Measurements from ENCODE around the gene SPOUT1. TPM values are rescaled to one million over a fixed set of nuclear protein-coding genes. Genes with fewer than 3 reads are reported as not detected.

The SPOUT1 gene
- total and polyA plus RNA-seq, 2 of the 13 experiments (the other 11 are each of a cell fraction or from before 2014, with no cell fraction given): 39.0 to 45.8 TPM

GRCh38 chr9:128845186-128845931 is 15.8 kb upstream of the SPOUT1 start (continued):
- TF ChIP-seq TIGD3 (CRISPR knock-in tag; IDR thresholded peaks at IDR 0.05; ENCODE audit: borderline replicate concordance): no peak
- TF ChIP-seq MTF2 (CRISPR knock-in tag; IDR thresholded peaks at IDR 0.05; ENCODE audit: borderline replicate concordance): no peak
- no peak for TF ChIP-seq DPF2 (CRISPR knock-in tag; IDR thresholded peaks at IDR 0.05; ENCODE audit: borderline replicate concordance, low read depth)
- peak; percentile 87 for TF ChIP-seq ZBTB33 (CRISPR knock-in tag; IDR thresholded peaks at IDR 0.05)
- TF ChIP-seq MLX (CRISPR knock-in tag; IDR thresholded peaks at IDR 0.05): no peak
- 0 out of 2 replicates have a peak, but pooled peaks have one; percentile 58 for TF ChIP-seq ZBTB4 (CRISPR knock-in tag; IDR thresholded peaks at IDR 0.05; ENCODE audit: borderline replicate concordance)
- no peak for TF ChIP-seq ZNF646 (CRISPR knock-in tag; IDR thresholded peaks at IDR 0.05)
- no peak for TF ChIP-seq ZNF20 (CRISPR knock-in tag; IDR thresholded peaks at IDR 0.05)
- TF ChIP-seq, protein P1, sequence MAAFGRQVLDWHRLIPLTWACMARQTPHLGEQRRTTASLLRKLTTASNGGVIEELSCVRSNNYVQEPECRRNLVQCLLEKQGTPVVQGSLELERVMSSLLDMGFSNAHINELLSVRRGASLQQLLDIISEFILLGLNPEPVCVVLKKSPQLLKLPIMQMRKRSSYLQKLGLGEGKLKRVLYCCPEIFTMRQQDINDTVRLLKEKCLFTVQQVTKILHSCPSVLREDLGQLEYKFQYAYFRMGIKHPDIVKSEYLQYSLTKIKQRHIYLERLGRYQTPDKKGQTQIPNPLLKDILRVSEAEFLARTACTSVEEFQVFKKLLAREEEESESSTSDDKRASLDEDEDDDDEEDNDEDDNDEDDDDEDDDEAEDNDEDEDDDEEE (CRISPR knock-in tag; IDR thresholded peaks at IDR 0.05): no peak
- no peak for TF ChIP-seq CREM (IDR thresholded peaks at IDR 0.05)
- no peak for TF ChIP-seq CREM (CRISPR knock-in tag; IDR thresholded peaks at IDR 0.05)
- no peak for TF ChIP-seq LBX2 (CRISPR knock-in tag; IDR thresholded peaks at IDR 0.05; ENCODE audit: borderline replicate concordance)
